GM19395 (cell line): ENCODE data around the gene TRAF3.
"Not testable (repeated sequence)": the region's sequence is repeated elsewhere in the genome, so short reads cannot be mapped to it uniquely, and the experiment has no call there.

Experiments
- ATAC-seq: cut with Tn5 transposase; IDR thresholded peaks from one replicate; pipeline ENCODE4 v1.9.1; 2021; ENCODE audit warnings: mild to moderate bottlenecking, moderate library complexity; ENCODE audit not compliant: unreplicated experiment

TRAF3 gene

DNA sequence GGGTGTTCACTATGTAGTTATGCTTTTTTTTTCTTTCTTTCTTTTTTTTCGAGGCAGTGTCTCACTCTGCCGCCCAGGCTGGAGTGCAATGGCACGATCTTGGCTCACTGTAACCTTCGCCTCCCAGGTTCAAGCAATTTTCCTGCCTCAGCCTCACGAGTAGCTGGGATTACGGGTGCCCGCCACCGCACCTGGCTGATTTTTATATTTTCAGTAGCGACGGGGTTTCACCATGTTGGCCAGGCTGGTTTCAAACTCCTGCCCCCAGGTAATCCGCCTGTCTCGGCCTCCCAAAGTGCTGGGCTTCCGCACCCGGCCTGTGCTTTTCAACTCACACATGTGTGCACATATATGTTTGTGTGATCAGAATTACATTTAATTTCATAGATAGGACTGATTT, 106.3 kb downstream of the TRAF3 start:
- no peak for ATAC-seq

DNA sequence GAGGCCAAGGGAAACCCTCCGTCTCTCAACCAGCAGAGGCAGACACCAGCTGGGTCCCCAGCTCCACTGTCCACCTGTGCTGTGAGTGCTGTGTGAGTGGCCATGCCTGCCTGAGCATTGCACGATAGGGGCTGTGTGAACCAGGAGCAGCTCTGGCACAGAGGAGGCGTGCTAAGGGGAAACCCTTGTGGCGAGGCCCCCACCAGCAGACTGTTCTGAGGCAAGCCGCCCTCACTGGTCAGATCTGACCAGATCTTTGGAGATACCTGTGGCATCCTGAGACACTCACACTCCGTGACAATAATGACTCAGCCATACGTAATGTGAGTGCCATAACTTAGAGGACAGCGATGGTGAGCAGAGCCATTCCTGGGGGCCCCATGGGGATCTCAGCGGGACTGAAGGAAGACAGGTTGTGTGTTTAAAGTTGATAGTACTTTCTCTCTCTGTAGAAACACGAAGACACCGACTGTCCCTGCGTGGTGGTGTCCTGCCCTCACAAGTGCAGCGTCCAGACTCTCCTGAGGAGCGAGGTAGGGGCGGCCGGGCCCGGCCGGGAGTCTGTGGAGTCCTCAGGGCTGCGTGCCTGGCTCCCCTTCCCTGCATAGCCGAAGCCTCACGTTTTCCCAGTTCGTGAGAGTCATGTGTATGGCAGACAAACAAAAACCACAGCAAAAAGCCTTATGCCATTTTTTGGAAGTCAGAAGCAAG, 108.6 kb downstream of the TRAF3 start:
- ATAC-seq, result no peak

DNA sequence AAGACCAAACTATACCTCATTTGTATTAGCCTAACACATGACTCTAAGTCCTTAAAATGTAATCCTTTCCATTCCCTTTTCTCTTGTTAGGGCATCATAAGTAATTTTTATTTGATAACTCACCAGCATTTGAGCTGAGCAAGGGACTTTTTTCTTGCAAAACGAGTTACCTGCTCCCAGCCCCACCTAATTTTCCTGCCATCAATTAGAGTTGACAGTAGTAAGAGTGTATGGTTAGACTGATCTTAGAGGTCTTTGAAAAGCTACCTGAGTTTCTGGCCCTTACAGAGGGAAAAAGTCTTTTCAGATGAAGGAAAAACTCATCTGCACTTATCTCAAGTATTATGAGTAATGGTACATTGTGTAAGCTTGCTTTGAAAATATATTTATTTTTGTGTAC, 111.5 kb downstream of the TRAF3 start:
- ATAC-seq, result no peak

DNA sequence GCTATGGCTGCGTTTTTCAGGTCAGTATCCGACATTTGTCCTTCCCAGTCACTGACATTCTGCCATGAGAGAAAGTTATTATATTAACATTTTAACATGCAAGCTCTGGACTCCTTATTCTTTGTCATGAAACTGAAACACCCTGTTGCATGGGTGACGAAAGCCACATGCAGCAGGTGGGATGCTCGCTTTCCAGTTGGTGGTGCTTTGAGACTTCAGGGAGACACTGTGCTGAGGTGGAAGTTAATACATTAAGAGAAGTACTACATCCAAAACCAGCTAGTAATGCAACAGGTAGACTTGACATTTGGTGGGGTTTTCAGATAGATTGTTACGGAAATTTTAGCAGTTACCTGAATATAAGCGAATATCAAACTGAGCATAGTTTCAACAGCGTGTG, 112.4 kb downstream of the TRAF3 start:
- no peak for ATAC-seq

DNA sequence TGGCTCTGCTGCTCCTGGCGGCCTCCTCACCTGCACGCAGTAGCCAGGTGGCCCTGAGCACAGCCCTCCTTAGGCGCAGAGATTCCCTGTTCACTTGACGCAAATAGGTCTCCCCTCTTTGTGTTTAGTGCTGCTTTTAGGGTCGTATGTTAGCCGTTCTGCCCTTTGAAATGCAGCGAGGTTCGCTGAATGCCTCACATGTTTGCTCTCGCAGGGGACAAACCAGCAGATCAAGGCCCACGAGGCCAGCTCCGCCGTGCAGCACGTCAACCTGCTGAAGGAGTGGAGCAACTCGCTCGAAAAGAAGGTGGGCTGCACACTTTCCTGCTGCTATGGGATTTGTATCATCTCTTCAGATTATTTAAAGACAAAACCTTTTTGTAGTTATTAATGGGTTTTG, 113.9 kb downstream of the TRAF3 start:
- no peak for ATAC-seq

DNA sequence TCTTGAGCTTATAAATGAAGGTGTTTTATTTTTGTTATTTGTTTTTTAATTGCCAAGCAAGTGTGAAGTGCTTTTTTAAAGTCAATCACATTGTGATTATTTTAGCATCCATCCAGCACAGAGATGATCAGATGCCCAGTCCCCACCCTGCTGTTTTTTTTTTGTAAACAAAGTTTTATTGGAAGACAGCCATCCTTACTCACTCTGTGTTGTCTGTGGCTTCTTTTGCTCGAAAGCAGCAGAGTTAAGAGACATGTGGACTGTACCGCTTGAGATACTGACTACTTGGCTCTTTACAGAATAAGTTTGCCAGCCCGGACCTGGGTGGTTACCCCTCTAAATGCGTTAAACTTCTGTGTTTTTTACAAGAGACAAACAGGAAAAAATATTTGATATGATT, 114.3 kb downstream of the TRAF3 start:
- no peak for ATAC-seq

DNA sequence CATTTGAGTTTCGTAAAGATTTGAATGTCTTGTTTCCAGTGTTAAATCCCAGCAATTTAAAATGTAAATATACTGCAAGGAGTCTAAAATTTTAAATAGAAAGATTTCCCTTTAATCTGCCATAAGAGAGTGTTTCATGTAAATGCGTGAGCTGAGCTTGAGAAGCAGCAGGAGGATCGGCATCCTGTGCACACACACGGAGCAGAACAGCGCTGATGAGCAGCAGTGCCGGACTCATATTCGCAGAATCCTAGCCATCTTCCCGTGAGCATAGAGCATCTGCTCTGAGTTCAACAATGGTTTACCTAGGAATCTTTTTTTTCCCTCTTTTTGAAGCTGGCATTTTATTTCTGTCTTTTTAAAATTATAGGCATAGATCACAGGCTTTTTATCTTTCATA, 115.4 kb downstream of the TRAF3 start:
- no peak for ATAC-seq

DNA sequence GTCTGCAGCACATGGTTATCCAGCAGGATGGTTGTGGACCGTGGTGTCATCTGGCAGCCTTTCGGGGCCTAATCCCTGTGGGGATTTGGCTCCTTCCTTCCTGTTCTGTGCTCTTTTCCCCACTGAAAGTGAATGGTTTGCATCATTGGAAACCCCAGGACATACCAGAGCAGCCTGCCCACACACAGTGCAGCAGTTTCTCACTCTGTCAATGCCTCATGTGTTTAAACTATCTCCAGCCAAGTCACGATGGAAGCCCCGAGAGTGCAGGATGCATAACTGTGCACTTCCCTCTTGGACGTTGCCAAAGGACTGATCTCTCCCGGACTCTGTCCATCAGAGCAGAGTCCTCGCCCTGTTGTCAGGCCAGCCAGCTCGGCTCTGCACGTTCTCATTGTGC, 116.2 kb downstream of the TRAF3 start:
- no peak for ATAC-seq

DNA sequence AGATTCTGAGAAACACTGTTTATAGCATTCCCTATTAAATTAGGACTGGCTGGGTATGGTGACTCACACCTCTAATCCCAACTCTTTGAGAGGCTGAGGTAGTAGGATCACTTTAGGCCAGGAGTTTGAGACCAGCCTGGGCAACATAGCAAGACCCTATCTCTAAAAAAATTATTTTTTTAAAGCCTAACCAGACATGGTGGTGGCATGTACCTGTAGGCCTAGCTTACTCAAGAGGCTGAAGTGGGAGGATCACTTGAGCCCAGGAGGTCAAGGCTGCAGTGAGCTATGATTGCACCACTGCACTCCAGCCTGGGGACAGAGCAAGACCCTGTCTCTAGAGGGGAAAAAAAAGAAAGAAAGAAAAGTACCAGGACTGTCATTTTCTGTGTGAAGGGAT, 119.5 kb downstream of the TRAF3 start:
- not testable (repeated sequence) for ATAC-seq

DNA sequence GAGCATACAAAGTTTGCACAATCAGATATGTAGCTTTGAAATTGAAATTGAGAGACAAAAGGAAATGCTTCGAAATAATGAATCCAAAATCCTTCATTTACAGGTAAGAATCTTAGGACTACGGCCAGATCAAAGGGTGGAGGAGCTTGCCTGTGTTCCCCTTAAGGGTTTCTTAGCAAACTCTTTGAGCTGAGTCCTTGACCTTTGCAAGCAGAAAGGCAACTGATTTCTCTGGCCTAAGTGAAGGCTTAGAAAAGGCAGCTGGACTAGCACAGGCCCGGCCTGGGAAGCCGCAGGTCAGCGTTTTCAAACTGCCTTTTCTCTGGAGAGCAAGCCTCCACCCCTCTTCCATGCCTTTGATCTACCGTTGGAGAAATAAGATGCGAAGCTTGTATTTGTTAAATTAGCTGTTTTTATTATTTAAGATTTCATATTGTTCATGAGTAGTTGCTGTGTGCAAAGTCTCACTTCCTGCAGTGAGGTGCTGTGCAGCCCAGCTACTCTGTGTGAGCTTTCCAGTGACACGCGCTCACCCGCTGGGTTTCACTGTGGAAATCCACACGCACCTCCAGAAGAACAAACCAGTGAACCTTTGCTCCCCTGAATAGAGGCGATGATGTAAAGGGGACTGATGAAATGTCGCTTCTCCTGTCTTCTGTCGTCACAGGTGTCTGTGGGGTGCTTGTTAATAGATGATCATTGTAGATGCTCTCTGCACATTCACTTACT, 120.2 kb downstream of the TRAF3 start:
- ATAC-seq, result no peak

DNA sequence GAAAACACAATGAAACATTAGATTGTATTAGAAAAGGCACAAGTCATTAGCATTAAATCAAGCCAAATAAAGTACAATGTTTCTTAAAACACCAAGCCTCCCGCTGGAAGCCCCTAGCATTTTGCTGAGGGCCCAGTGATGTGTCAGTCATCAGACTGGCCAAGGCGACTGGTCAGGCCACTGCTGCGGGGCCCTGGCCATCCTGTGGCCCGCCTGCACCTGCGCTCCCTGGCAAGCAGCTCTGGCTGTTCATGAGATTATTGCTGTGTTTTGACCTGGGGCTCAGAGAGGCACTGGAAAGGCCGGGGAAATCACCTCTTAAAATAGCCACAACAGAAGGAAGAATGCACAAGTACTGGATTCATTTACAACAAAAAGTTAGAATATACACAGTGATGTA, 121.0 kb downstream of the TRAF3 start:
- ATAC-seq, result no peak

DNA sequence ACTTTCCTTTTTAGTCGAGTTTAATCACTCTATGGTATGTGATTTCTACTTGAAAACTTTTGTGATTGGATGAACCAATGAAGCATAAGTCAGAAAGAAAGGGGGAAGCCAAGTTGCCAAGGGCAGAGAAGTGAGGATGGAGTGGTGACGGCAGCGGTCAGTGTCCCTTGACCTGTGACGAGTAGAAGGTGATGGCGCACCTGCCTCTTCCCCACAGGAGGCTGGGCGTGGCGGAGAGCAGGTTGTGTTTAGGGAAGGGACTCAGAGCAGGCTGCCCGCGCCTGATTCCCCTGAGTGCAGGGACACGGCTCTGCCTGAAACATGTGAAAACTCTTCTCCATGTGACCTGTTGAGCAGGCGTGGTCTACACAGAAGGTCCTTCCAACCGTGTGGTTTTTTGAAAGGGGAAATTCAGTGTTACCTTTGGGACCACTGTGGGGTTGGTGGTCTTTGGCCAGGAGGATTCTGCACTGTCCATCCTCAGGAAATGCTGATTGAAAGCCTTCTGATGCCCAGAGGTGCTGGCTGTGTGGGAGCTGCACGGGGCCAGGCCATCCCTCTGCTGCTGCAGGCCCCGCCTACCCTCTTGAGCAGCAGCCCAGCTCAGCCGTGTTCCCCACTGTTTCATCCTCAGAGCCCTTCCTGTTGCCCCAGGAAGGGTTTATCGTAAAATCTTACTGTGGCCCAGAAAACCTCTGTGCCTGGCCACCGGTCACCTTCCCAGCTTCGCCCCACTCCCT, 121.7 kb downstream of the TRAF3 start:
- ATAC-seq, result no peak

DNA sequence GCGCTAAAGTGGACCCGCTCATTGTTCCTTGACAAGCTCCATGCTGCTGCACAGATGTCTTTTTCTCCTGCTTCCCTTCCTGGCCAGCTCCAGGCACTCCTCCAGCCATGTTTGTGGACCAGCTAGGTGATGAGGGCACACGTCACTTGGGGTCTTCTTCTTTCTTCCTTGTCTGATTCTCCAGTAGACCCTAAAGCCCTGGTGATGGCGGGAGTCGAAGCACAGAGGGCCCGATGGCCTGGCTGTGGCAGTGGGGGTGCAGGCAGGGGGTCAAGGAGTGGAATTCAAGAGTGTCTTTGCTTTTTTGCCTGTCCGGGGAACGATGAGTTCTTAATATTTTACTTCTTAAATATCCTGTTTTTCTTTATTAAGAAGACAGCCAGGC, 122.3 kb downstream of the TRAF3 start:
- no peak for ATAC-seq

DNA sequence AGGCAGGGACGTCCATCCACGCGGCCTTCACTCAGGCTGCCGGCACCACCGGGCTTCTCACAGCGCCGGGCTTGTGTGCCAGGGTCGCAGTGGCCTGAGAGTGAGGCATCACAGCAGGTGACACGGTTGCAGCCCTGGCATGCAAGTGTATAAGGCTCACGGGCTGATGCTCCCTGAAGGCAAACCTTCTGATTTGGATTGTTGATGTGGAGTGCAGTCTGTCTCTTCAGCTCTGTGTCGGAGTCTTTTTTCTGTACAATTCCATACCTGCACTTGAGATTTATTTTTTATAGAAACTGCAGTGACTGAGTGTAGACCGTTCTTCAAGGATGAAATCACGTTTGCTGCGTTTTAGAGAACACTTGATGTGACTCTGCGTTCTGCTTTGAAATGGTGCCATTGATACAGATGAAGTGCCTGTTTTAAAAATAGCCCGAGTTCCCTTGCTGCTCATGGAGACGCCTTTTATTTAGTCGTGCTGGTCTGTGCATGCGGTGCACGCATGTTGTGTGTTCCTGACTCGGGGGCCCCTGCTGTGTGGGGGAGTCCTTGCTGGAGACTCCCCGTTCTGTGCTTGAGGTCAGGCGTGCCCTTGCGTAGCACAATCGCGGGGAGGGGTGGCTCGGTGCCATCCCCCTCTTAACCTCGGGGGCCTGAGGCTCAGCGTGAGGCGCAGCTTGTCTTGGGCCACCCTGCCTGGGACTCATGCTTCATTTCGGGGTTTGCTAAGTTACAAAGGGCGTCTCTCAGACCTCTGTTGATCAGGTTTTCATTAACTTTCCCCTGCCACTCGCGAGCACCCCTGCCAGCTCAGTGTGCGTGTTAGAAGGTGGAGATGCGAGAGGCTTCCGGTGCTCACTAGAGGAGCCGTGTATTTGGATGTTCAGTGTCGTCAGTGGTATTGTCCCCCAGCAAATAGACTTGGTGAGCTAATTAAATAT, 123.7 kb downstream of the TRAF3 start:
- ATAC-seq, result peak; percentile 62

DNA sequence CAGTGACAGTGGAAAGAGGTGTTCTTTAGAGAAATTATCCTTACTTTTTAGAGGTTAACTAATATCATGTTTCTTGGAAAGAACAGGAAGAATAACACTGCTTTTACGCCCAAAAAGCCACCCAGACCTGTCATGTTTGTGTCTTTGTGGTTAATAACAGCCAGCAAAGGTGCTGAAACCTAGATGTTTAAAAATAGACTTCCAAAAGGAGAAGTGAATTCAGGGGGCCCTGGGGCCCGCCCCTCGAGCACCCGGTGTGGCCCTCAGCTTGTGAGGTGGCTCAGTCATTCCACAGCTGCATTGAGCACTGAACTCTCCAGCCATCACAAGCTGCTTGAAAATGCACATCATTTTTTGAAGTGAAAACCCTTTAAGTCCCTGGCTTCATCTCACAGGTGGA, 124.4 kb downstream of the TRAF3 start:
- peak; percentile 78 for ATAC-seq

DNA sequence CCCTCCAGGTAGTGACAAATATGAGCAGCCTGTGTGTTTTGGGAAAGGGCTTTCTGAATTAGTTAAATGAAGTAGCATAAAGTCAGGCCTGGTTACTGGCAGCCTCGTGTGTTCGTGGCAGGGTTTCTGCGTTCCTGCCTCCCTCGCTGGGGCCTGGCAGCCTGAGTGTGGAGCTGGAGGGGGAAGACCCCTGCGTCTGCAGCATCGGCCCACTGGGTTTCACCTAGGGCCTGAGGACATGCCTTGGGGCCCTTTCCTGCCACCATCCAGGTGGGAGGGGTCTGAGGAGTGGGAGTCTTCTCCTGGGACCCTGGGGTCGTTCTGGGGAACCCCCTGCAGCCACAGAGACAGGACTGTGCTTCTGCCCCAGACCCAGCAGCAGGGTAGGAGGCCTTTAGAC, 124.8 kb downstream of the TRAF3 start:
- no peak for ATAC-seq

DNA sequence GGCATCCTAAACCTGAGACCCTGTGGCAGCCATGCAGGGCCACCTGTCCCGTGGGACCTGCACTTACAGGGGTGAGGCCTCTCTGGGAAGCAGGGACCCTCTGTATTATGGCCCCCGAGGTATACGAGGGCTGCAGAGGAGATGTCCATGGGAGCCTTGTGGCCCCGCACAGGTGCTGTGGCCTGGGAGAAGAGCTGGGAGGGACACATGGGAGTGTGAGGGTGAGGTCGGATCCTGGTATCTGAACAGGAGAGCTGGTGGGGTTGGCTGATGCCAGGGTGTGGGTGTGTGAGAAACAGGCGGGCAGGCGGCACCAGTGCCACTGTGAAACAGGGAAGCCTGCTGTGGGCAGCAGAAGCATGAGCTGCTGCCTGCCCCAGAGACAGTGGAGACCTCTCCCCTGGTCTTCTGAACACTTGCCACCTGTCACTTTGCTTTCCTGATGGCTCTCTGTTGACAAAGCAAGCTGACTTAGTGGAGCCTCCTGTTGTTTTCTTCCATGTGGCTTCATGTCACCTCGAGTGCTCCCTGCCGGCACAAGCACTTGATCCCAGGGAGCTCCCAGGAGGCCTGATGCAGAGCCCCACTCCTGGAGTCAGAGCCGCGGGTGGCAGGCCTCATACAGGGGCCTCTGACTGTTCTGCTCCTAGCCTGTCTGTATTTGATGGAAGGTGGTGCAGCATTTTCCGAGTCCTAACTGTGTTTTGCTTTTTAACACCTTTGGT, 125.4 kb downstream of the TRAF3 start:
- no peak for ATAC-seq

DNA sequence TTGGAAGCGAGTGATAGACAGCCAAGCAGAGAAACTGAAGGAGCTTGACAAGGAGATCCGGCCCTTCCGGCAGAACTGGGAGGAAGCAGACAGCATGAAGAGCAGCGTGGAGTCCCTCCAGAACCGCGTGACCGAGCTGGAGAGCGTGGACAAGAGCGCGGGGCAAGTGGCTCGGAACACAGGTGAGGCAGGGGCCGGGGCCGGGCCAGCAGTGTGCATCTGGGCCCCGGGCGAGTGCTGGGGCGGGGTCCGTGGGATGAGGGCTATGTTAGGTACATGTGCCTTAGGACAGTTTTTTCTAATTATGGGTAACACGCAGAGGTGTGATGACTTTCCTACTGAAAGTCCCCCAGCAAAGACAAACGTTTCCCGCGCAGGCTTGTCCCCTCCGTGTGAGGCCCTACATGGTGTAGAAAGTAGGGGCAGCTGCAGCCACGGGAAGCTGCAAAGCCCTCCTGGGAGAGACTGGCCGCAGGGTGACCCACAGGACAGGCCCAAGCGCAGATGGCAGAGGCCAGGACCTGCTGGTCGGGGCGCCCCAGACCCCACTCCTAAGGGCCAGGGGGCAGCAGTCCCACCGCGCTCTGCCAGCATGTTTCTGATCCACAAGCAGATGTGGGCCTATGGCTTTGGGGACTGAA, 126.1 kb downstream of the TRAF3 start:
- no peak for ATAC-seq

DNA sequence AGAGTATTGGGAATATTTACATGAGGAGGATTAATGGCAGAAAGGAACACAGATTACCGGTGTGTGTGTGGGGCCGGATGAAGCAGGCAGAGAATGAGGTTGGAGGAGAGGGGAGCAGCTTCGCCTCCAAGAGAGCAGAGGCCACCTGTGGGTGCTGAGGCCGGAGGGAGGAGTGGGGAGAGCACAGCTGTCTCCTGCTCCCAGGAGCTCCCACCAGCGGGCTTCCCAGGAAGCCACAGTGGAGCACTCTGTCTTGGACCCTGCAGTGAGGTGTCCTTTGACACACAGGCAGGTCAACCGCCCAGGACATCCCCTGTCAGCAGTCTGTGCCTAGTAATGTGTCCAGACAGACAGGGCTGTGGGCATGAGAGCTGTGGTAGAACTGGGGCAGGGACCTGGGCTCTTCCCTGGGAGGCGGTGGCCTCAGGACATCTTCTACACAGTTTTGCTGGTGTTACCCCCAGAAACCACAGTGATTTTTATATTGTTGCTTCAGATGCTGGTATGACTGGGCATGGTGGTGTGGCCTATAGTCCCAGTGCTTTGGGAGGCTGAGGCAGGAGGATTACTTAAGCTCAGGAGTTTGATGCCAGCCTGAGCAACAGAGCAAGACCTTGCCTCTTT, 126.8 kb downstream of the TRAF3 start:
- ATAC-seq, result no peak
